Suppressor macrophage (primary cell): ENCODE results near the gene MYO5B.
A peak's percentile ranks its signal among the peaks of the same experiment; 100 is the strongest.
"Not testable (repeated sequence)": the region's sequence is repeated elsewhere in the genome, so short reads cannot be mapped to it uniquely, and the experiment has no call there.

ENCODE experiments used
- DNase-seq, 4 experiments: peaks; one replicate each; pipeline ENCODE4 v3.0.0-alpha.2; 2020 to 2022

Gene MYO5B

DNA sequence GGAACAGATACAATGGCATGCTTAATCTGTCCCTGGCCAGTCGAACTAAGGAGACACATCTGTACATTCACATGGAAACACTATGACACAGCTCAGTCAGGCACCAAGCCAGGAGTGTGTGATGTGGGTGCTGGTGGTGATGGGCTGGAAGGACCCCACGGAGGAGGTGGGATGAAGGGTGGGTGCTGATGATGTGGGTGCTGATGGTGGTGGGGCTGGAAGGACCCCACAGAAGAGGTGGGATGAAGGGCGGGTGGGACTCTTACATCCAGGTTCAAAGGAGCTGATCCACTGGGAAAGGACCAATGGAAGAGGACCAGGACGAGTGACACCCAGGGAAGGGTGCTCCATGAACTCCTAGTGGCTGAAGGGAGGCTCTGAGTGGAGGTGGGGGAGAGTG lies 346.8 kb downstream of the MYO5B start:
- DNase-seq, result no peak

DNA sequence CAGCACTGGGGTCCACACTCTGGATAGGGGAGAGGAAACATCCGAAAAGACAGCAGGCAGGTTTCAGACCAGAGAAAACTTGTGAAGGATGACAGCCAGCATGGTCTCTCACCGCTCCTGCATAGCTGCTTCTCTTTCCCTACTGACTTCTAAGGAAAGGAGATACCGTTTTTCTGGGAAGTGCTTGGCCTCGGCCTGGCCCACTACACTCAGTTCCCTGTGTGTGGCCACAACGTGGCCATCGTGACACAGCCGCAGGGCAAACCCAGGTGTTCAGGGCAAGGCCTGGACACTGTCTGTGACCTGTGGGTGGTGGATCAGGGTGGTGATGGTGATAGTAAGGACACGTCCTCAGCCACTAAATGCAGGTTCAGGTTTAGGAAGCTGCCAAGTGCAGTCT lies 347.4 kb downstream of the MYO5B start:
- no peak for DNase-seq

DNA sequence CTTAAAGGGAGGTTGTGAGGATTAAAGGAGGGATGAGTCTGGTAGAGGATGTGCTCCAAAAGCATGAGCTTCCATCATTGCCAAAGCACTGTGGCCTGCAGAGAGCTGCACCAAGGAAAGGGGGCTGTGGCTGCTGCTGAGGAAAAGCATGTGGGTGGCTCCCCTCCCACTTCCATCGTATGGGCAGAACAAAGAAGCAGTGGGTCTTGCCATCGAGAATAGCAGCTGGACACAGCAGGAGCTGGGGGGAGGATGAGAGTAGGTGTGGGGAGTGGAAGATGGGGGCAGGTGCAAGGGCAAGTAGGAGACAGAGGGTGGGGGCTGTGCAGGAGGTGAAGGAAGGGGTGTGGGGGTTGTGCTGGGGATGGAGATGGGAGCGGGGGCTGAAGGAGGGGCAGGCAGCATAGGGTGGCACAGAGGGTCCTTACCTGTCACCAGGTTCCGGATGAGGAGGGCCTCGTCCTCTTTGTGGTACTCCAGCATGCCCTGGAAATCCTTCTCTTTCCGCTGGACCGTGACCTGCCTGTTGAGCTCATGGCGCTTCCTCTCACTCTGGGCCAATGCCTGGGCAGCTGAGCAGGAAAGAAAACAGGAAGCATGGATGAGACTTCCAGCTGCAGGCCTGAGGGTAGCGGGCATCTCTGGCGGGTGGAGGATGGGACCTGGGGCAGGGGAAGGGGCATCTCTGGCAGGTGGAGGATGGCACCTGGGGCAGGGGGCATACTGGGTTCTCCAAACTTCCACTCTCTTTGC lies 348.1 kb downstream of the MYO5B start:
- no peak for DNase-seq

DNA sequence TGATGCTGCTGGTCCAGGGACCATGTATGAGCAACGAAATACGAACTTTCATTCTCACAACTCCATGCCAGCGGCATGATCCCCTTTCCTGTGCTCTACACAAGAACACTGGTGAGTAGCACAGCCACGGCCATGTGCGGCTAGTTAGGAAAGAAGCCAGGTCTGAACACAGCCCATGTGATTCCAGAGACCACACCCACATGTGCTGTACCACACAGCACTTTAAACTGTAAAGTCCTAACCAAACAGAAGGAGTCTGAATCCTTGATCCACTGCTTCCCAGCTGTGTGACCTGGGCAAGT lies 348.6 kb downstream of the MYO5B start:
- no peak for DNase-seq

DNA sequence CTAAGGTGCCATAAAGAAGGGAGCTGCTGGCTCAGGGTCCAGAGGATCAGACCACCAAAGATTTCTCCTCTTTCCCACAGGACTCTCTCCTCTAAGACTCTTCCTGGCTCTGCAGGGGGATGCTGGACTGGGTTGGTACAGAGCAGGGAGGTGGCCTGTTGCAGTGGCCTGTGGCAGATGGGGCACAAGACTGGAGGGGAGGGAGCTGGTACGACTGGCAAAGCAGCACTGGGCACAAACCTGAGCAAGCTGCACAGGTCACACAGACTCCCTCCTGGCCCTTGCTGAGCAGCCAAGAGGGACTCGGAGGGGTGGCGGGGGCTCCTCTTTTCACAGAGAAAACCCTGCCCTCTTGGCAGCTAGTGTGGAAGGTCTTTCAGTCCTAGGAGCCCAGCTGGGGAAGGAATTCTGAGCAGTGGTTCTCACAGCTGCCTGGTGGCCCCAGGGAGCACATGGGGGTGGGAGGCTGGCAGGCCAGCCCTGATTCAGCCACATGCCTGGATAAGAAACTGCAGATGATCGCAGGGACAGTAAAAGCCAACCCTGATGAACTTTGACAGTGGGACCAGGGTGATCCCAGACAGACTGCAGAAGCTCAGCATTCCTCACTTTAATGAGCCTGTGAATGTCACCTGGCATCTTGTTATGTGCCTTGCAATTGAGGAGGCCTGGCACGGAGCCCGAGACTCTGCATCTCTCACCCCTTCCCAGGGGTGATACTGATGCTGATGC lies 349.2 kb downstream of the MYO5B start:
- DNase-seq, result no peak

DNA sequence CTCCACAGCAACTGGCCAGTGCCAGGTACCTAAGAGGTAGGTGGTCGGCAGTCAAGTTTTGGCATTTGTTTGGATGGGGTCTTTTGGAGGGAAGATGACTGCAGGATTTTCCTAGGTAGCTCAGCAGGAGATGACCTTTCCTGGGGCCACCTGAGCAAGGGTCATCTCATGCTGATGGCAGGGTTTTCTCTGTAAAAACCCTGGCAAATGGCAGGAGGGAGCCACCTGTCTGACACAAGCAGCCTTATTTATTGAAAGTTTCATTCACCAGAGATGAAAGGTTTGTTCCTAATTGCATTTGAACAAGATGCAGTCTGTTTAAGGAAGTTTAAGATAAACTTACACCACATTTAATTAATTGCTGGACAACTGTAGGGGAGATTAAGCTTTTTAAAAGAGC lies 350.0 kb downstream of the MYO5B start:
- DNase-seq, result no peak

DNA sequence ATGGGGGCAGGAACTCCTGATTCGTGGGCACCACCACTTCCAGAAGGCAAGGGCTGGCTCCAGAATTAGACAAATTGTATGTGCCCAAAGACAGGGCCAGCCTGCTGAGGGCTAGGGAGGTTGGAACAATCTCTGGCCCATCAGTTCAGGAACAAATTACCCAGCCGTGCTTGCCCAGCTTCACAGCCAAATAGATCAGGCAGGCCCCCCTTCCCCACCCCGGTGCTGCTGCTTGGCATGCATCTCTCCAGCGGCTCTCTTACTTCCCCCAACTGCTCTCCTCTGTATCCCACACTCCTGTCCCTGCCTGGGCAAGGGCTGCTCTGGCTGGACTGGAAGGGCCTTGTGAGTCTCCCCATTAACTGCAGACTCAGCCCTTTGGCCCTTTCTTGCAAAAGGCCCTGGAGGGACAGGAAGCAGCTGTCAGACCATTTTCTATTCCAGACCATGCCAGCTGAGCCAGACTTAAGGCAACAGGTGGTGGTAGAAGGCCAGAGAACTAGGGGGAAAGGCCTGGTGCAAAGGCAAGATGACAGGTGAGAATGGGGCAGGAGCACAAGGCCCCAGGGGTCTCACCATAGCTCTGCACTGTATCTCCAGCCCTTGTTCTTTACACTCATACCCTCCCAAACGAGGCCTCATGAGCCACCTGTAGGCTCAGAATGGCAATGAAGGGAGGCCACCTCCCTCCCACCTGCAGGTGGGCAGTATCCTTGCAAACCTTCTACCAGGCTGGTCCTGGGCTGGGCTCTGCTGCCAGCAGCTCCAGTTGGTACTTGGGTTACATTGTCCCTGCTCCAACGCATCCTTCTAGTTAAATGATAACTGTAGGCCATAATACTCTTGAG lies 350.9 kb downstream of the MYO5B start:
- no peak for DNase-seq

DNA sequence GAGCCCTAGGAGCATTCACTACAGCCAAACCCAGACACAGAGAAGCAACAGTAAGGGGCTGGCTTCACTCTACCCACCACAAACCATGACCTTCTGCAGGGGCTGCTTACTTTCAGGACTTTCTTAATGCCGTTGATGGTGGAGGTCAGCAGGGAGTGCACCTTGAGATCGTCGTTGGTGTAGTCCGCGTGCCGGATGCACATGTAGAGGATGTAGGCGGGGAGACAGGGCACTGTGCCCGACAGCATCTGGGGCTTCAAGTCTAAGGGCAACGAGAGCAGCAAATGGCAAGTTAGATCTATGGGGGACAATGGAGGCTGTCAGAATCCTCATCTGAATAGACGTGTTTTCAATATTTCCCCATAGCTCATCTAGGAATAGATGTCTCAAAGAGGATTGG lies 351.8 kb downstream of the MYO5B start:
- no peak for DNase-seq

DNA sequence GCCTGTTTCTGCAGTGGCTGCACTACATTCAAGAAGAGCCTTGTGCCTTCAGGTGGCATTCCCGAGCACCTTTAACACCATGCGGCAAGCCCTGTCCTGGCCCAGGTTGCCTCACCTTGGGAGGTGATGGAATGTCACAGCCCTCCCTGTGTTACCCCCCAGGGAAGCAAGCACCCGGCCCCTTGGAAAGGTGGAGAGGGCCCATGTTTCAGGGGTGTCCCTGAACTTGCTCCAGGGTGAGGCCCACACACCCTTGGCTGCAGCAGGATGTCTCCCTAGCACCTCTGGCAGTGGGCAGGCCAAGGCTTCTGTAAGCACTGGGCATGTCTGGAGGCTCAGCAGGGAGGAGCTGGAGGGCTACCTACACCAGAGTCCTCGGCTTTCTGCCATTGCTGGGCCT lies 352.3 kb downstream of the MYO5B start:
- no peak for DNase-seq

DNA sequence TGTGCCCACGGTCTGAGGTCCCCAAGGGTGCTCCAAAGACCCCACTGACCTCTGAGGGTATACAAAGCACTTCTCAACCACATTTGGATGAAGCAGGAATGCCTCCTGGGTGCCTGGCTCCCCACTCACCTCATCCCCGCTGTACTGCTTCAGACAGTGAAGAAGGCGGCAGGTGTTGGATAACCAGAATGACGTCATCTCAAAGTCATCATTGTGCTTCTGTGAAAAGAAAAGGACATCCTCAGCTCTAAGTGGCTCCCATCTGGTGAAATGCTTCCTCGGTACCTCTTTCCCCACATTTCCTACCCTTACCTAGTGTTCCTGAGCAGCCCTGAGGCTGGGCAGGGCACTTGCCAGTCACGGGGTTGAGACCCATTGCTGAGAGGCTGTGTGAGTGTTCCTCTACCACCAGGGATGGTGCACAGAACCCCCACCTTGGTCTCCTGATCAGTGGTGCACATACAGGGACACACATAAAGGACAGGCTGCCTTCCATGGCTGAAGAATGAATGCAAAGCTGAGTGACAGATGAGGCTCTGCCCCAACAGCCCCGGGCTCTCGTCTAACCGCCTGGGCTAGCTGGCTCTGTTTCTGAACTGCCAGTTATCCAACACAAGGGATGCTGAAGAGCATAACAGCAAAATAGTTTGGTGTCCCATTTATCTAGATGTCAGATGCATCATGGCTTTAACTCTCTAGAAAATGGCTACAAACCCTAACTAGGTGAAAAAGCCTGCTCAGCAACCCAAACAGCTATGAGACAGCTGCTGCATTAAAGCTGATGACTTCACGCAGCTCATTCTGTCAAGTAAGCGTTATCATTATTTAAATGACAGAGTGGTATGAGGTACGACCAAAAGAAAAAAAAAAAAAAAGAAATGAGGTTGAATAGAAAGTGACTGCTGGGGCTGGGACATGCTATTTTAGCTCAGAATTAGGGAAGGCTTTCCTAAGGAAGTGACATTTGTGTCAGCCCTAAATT lies 353.4 kb downstream of the MYO5B start:
- DNase-seq, result no peak

DNA sequence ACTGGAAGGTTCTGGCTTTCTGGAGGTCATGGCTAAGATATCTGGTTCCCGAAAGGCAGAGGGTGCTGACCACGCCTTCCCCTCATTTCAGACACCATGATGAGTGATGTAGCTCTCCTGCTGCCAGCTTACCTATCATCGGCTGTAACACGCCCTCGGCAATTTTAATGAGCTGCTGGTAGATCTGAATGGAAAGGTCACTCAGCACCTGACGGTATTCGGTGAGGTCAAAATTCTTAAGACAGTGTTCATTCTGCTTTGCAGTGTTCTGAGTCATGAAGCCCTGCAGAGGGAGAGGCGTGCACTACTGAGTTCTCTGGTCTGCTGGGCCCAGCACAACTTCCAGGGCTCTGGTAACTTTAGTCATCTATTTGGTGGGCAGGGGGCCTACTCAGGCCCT lies 355.9 kb downstream of the MYO5B start:
- no peak for DNase-seq

DNA sequence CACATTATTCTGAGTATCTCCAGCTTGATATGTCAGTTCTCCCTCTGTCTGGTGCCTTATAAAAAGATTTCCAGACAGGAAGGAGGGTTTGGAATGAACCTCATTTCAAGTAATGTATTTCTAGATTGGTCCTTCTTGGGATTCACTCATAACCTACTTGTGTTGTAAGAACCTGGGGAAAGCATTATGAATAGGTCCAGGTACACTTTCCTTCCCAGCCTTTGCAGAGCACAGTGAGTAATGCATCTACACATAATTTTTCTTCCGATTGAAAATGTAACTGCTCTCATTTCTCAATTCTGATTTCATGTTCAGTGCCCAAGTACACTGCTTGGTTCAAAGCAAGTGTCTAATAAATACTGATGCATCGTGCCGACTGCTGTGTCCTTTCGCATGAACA lies 356.6 kb downstream of the MYO5B start:
- no peak for DNase-seq

DNA sequence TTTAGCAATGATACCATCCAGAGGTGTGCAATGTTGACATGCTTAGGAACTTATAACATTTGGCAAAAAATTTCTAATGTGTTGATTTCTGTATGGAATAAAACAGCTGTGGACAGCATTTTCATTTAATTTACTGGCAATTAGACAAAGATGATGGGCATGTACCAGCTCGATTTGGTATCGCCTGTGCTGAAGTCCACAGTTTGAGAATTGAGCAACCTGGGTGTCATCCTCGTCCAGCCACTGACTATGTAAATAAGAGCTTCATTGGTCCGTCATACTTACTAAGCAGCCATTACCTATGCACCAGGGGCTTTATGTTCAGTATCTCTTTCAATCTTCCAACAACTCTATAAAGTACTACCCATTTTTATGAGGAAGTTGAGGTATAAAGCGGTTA lies 357.1 kb downstream of the MYO5B start:
- DNase-seq, result no peak

DNA sequence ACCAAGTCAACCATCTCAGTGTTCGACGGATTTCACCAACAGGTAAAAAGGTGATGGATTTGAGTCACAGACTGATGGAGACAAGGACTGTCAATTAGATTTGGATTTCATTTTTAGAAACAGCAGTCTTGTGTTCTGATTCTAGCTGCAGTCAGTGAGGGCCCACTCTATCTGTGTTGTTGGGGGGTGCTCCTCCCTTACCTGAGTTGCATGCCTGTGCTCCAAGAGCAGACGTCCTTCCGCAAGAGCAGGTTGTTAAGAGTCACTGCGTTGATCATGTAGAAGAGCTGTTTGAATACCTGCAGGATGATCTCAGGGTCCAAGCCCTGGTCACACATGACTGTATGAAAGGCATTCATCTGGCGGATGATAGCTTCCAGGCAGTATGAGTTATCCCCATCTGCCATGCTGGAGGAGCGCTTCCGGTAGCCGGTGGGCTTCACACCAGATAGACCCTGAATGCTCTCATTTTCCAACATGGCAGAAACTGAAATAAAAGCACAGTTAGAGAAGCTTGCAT lies 357.6 kb downstream of the MYO5B start:
- not testable (repeated sequence) for DNase-seq

DNA sequence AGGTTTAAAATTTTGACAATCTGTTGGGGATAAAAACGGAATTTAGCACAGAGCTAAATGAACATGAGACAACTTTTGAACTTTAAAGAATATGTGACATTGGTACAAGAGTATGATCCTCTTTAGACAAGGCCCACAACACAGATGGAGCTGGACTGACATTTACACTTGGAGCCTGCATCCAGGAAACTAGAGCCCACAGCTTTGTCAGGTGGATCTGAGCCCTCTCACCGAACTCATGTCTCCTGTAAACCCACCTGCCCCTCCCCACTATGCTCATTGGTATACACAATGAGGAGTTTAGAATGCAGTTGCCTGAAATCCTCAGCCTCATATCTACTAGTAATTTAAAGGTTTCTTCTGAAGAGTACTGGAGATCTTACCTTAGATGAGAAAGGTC lies 359.5 kb downstream of the MYO5B start:
- no peak for DNase-seq

DNA sequence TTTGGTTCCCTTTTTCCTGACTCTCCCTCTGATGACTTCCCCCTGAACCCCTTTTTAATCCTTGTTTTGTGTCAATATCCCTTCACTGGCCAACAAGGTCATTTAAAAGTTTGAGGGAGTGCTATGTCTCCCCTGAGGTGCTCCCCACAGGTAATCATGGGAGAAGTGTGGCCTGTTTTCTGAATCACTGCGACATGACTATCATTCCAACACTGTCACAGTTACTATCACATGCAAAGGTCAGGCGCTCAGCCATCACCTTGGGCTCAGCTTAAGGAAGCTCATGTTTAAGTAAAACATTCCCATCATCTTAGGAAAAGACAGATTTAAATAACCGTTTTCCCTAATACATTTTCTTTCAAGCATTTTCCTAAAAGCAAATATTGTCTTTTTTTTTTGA lies 360.7 kb downstream of the MYO5B start:
- DNase-seq, result no peak

DNA sequence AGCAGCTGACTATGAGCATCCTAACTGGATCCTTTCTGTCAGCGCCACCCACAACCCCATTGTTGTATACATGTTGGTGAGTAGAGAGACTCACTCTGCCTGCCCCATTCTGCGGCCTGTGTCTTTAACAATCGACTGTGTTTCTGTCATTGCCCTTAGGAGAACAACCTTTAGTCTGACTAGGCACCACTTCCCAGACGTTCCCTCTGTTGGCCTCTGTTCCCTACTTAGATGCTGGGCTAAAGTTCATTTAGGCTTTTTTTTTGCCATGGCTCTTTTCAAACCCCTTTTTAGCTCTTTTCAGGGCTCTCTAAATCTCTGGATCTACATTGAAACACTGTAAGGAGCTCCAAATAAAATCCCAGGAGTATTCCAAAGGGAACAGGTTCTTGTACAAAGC lies 361.1 kb downstream of the MYO5B start:
- no peak for DNase-seq

DNA sequence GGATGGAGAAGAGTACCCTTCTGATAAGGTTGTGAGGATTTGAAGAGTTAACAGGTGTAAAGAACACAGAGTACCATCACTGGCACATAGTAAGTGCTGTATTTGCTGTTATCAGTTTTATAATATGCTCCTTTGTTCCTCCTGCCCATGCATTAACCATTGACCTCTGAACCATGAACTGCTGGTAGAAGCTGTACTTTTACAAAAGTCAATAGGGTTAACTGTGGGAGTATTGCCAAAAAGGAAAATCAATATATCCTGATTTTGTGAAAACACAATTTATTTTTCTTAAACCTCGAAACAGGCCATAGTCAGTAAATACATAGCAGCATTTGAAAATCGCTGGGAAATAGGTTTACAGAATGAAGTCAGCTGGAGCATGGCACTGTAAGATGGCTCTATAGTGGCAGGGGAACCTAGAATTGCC lies 362.7 kb downstream of the MYO5B start:
- DNase-seq, result no peak

DNA sequence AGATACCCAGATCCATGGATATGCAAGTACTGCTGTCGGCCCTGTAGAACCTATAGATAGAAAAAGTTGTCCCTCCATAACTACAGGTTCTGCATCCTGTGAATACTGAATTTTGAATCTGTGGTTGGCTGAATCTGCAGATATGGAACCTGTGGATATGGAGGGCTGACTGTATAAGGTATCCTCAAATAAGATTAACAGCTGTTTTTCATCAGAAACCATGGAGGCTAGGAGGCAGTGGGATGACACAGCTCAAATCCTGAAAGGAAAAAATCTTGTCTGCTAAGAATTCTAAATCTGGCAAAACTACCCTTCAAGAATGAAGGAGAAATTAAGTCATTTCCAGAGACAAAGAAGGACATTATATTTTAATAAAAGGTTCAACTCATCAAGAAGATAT lies 367.0 kb downstream of the MYO5B start:
- DNase-seq, result no peak

DNA sequence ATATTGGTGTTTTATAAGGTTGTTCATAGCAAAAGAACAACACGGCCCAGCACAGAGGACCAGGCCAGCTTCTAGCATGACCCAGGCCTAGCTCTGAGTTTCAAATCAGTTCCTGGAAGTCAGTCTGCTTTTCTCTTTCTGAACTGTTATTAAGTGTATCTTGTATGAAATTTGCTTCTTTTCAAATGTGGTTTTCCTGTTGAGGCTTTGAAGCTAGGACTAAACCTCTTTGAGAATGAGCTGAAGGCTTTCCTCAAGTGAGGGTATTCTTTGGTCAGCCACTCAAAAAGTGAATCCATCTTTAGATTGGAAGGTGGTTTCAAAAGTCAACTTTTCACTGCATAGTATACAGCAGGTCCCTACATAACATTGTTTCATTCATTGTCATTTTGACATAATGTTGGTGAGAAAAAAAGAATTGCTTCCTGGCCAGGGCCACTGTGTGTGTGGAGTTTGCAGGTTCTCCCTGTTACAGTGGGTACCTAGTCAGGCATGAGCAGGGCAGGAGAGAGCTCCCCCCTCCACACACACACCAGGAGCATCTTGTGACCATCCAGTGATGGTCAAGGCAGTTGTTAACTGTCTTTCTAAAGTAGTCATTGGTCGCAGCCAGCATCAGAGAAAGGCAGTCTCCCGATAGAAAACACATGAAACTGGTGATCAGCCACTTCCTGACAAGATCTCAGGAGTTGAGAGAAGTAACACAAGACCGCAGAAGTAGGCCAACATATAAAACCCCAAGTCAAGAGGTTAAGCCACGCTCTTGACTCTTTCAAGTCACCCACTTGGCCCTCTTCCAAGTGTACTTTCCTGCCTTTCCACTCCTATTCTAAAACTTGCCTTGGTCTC lies 374.9 kb downstream of the MYO5B start:
- DNase-seq, result peak in 2 of 4 experiments; percentile 3 to 14

DNA sequence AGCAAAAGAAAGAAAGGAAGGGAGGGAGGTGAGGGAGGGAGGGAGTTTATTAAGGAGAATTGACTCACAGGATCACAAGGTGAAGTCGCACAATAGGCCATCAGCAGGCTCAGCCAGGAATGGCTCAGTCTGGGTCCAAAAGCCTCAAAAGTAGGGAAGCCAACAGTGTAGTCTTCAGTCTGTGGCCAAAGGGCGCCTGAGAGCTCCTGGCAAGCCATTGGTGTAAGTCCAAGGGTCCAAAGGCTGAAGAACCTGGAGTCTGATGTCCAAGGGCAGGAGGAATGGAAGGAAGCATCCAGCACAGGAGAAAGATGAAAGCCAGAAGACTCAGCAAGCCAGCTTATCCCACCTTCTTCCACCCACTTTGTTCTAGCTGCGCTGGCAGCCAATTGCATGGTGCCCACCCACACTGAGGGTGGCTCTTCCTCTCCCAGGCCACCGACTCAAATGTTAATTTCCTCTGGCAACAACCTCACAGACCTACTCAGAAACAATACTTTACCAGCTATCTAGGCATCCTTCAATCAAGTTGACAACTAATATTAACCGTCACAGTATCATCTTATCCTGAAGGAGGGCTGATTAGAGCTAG lies 375.8 kb downstream of the MYO5B start:
- peak in 1 of 4 experiments; percentile 8 for DNase-seq
